Colonic mucosa (tissue), 4 donors: ENCODE results near the gene CELF1. TPM values are rescaled to one million over a fixed set of nuclear protein-coding genes. Genes with fewer than 3 reads are reported as not detected.

Experiments
- DNase-seq: peaks from one replicate; pipeline ENCODE4 v3.0.0-alpha.2; 2020
- H3K27ac ChIP-seq: fragments of 200-600 bp; one replicate; pipeline ENCODE4 v1.8.0; 2021
- H3K27me3 ChIP-seq: fragments of 200-600 bp; one replicate; pipeline ENCODE4 v1.8.0; 2021
- H3K36me3 ChIP-seq: fragments of 200-600 bp; one replicate; pipeline ENCODE4 v1.8.0; 2021
- H3K4me1 ChIP-seq: fragments of 200-600 bp; one replicate; pipeline ENCODE4 v1.8.0; 2021; ENCODE audit warnings: mild to moderate bottlenecking
- H3K4me3 ChIP-seq: fragments of 200-600 bp; one replicate; pipeline ENCODE4 v1.8.0; 2021
- H3K9ac ChIP-seq, 2 donors: one replicate each; pipeline ENCODE4 v1.7.0; 2013; ENCODE audit warnings: control low read depth in 2 of 2, low read depth in 2 of 2, low read length in 2 of 2
- H3K9me3 ChIP-seq: fragments of 200-600 bp; one replicate; pipeline ENCODE4 v1.8.0; 2021
- CTCF ChIP-seq: fragments of 200-600 bp; IDR thresholded peaks from one replicate; pipeline ENCODE4 v1.8.0; 2022; ENCODE audit warnings: antibody characterized with exemption, mild to moderate bottlenecking
- intact Hi-C: fragments of 100-400 bp; cut with DNase I; formaldehyde crosslinking; loops from one replicate; pipeline ENCODE4 v1.14.1; 2022
- total RNA-seq, 2 donors: library from RNA; stranded (reverse); fragmentation: NEBNext Ultra II Directional in 1 of 2; extraction: Animal tissue kit (Norgen Biotek cat#: 25700) in 1 of 2; gene quantifications; one replicate each; pipeline ENCODE4 v1.2.1, GENCODE V29; 2021
- donor health status: healthy.
- donor health status: DM: no; HTN: no; CAD: no.
- donor health status: DM: no; HTN: no; CAD: no.

Gene CELF1
- total RNA-seq, 2 donors from 2014 or later = 76.1 to 96.8 TPM

- TF ChIP-seq CTCF = no peak
- Histone ChIP-seq H3K27me3 (no peaks in the 10 kb centered on the region), H3K9me3 (no peaks in the 10 kb centered on the region), H3K9ac (no peak overlapping the region), H3K4me3 (no peak overlapping the region), H3K27ac (no peak overlapping the region), H3K36me3 (peaks cover 9% of the 10 kb centered on the region), H3K4me1 (no peaks in the 10 kb centered on the region)
- intact Hi-C loops = no loop called here
- DNase-seq = no peak
Measured at GRCh38 chr11:47571895-47572294, 19.0 kb upstream of the CELF1 start.

- Histone ChIP-seq H3K9me3 (no peaks in the 10 kb centered on the region), H3K36me3 (peaks cover 9% of the 10 kb centered on the region), H3K27ac (no peak overlapping the region), H3K4me3 (no peak overlapping the region), H3K27me3 (no peaks in the 10 kb centered on the region), H3K9ac (no peak overlapping the region), H3K4me1 (no peaks in the 10 kb centered on the region)
- no peak for DNase-seq
- intact Hi-C loops = no loop called here
- no peak for TF ChIP-seq CTCF
Measured at GRCh38 chr11:47571357-47571729, 18.4 kb upstream of the CELF1 start.

- no peaks in the 10 kb centered on the region for H3K9me3 ChIP-seq
- intact Hi-C loops = no loop called here
- H3K9ac ChIP-seq = no peak overlapping the region
- no peak overlapping the region for H3K4me3 ChIP-seq
- no peak for TF ChIP-seq CTCF
- H3K27me3 ChIP-seq = no peaks in the 10 kb centered on the region
- no peaks in the 10 kb centered on the region for H3K4me1 ChIP-seq
- H3K27ac ChIP-seq = no peak overlapping the region
- peaks cover 9% of the 10 kb centered on the region for H3K36me3 ChIP-seq
- no peak for DNase-seq
Measured at GRCh38 chr11:47570651-47571356, 17.9 kb upstream of the CELF1 start.

GRCh38 chr11:47569646-47570045 is 16.7 kb upstream of the CELF1 start:
- Histone ChIP-seq H3K4me3 (no peak overlapping the region), H3K4me1 (peaks cover 4% of the 10 kb centered on the region), H3K9ac (no peak overlapping the region), H3K27me3 (no peaks in the 10 kb centered on the region), H3K36me3 (peaks cover 9% of the 10 kb centered on the region), H3K27ac (no peak overlapping the region), H3K9me3 (no peaks in the 10 kb centered on the region)
- intact Hi-C loops = no loop called here
- TF ChIP-seq CTCF = no peak
- DNase-seq = no peak

GRCh38 chr11:47566149-47566698 is 13.3 kb upstream of the CELF1 start:
- Histone ChIP-seq H3K36me3 (no peaks in the 10 kb centered on the region), H3K27ac (peak overlapping the region; percentile 55), H3K4me1 (peaks cover 4% of the 10 kb centered on the region), H3K4me3 (peak overlapping the region; percentile 97), H3K27me3 (no peaks in the 10 kb centered on the region), H3K9ac (peak overlapping the region; percentile 95 to 98), H3K9me3 (no peaks in the 10 kb centered on the region)
- DNase-seq = no peak
- TF ChIP-seq CTCF = no peak
- intact Hi-C loops = no loop called here
